ENCODE measurements around the gene DTD1.

Gene DTD1, protein sequence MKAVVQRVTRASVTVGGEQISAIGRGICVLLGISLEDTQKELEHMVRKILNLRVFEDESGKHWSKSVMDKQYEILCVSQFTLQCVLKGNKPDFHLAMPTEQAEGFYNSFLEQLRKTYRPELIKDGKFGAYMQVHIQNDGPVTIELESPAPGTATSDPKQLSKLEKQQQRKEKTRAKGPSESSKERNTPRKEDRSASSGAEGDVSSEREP
- total RNA-seq: 5.6 to 8.6 reads per million in 2 donors

- DNase-seq: peak; percentile 61 to 86 (median 71)
Observed at GRCh38 chr20:18587665-18588573, at the start of gene DTD1. DTD1 (plus strand) TSS chr20:18588054; CDS start chr20:18588073, 19 bp downstream.

GRCh38 chr20:18541741-18542140, 46.1 kb upstream of the DTD1 start:
- no peak for DNase-seq

DNA sequence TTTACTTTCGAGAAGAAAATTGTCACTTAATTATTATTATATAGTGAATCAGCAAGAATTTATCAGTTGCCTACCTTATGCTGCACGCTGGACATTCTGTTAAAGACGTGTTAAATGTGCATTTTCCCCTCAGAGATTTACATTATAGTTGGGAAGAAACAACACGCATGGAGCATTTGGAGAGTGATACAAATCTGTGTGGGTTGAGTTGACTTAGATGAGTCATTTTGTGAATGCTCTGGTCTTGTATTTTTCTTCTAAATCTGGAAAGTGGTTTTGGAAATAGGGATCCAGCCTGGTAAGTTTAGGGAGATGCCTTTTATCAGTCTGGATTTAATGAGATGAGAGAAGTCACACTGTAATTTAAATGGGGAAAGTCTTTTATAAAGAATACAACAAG, 44.6 kb upstream of the DTD1 start:
- no peak for DNase-seq

GRCh38 chr20:18543932-18544331, 43.9 kb upstream of the DTD1 start:
- DNase-seq: no peak

- no peak for DNase-seq
Observed at GRCh38 chr20:18545566-18545965, 42.3 kb upstream of the DTD1 start.

- DNase-seq: no peak
Observed at GRCh38 chr20:18548465-18548864, 39.4 kb upstream of the DTD1 start.

DNA sequence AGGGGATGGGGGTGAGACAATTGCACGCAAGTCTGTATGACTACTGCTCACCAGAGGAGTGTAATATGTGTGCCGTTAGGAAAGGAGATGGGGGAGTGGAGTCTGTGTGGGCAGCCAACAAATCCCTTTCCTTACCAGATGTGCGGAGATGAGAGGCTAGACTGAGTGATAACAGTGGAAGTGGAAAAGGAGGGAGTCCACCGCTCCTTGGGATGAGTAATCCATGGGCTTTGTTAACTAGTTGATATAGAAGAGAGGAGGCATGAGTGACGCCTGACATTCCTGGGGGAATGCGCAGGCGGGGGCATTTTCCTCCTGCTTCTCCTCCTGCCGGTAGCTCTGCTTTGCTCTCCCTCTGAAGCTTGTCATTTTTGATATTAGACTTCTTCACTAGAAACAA, 34.1 kb upstream of the DTD1 start:
- DNase-seq: no peak

GRCh38 chr20:18566892-18567738, 20.7 kb upstream of the DTD1 start, which contains the start of gene SMIM26:
SMIM26 (plus strand) TSS chr20:18567432; CDS start chr20:18567479, 47 bp downstream.
- DNase-seq: peak; percentile 80 to 97 (median 90)

DNA sequence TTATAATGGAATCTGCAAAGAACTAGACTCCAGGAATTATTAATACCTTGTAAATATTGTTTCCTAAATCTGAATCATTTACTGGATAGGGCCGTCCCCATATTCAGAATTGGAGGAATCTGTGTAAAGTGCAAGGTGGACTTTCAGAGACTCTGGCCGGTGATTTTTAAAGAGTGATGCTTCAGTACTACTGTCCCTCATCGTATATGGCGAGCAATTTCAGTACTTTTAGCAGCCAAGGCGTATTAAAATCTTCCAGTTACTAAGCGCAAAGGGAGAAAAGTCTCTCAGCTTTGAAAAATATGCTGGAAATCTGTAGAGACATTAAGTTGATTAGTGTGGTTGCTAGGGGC, 20.1 kb upstream of the DTD1 start:
- DNase-seq: no peak

DNA sequence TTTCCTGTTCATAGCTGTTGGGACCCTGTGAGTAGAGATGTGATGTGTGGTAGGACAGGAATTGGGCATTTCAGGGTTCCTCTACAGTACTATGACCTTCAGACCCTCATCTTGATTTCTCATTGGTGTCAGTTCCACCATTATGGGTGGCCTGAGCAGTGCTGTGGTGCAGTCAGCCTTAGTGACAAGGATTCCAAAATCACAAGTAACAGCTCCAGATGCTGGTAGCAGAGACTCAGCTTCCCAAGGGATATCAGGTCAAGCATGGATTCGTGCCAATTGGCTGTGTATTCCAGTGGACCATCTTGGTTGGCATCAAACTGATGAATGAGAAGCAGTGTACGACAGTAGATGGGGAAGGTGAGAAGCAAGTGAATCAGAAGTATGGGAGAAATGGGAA, 16.8 kb upstream of the DTD1 start:
- DNase-seq: no peak

DNA sequence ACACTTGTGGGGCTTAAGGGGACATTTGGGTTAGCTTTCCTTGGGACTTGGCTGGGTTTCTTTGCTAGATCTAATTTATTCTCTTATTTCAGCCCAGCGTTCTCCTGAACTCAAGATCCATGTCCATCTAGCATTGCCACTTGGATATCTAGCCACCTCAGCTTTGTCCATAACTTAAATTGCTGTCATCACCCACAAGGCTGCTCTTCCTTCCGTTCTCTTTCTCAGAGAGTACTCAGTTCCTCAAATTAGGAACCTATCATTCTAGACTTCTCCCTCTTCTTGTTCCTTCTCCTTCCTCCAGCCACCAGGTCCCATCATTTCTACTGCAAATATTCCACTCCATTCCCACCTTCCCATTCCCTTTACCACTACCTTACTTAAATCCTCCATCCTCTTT, 16.3 kb upstream of the DTD1 start:
- no peak for DNase-seq

DNA sequence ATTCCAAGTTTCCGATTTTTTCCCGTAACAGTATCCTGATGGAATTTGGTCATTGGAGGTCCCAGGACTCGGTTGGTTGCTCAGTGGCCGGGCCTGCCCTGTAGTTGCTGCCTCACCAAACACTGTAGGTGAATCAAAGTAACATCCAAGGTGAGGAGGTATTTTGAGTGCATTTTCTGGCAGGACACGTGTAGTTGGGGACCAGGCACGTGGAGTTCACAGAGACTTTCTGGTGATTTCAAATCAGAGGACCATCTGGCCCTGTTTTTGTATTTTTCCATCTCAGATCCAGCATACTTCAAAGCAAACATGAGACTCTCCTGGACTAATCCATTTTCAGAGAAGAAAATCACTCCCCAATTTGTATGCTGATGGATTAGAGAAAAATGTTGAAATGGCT, 9.9 kb upstream of the DTD1 start:
- DNase-seq: no peak

GRCh38 chr20:18578581-18578980, 9.3 kb upstream of the DTD1 start:
- DNase-seq: peak in 1 of 5 experiments; percentile 50

DNA sequence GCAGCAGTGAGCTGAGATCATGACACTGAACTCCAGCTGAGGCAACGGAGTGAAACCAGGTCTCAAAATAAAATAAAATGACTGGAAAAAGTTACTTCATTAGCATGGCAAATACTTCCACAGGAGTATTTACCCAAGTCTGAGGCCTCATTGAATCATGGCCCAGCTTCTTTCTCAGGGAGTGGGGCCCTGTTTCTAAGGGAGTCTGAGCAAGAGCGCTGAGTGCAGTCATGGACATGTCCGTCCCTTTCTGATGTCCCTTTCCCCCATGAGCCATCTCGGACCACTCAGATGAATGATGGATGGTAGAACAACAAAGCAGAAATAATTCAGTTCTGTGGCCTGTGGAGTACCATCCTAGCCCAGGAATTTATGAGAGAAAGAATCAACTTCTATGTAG, 7.8 kb upstream of the DTD1 start:
- DNase-seq: no peak

GRCh38 chr20:18585134-18585533, 2.7 kb upstream of the DTD1 start:
- no peak for DNase-seq

GRCh38 chr20:18588574-18588933, 700 bp downstream of the DTD1 start:
- no peak for DNase-seq

GRCh38 chr20:18589941-18590674, 2.3 kb downstream of the DTD1 start:
- no peak for DNase-seq

DNA sequence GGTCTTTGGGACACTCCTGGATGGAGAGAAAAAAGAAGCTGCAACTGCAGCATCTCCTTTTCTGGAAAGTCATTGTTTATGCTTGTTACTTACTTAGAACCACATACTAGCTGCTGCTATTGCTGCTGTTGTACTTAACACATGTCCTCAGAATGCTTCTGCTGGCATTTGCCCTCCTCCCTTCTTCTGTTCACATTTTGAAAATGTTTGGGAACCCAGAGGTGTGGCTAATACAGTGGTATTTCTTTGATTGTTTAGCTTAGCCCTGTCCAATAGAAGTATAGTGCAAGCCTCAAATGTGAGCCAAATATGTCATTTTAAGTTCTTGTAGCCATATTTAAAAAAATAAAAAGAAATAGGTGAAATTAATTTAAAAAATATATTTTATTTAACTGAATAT, 8.4 kb downstream of the DTD1 start:
- DNase-seq: no peak

DNA sequence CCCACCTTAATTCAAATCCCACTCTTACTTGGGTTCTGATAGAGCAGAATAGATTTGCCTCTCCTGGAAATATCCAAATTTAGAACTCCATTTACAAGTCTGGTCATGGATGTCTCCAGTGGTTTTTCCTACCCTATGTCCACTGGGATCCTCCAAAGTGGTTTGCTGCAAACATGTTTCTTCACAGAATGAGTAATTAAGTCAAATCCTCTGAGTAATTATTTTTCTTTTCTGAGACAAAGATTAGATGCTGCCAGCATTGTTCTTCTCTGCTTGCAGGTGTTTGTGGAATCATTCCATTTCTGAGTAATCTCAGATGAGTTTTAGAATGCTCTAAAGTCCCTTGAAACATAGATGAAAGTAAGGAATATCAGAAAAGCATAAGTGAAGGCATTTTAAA, 21.9 kb downstream of the DTD1 start:
- no peak for DNase-seq

- DNase-seq: no peak
Observed at GRCh38 chr20:18611492-18611891, 23.6 kb downstream of the DTD1 start.

DNA sequence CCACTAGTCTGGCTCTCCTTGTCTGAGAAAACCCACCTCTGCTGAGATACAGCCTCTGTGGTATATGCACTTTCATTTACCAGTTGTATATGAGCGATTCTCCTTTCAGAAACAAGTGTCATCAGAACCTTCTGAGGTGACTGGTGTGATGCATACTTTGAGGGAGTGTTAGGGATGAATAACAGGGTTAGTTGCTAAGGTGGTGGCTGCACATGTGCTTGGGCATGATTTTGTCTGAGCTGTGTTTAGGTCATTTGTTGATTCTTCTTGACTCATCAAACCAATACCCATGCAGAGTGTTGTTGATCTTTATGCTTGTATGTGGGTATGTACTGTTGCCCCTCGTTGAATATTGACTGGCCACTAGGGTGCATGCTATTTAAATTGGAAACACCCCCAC, 25.7 kb downstream of the DTD1 start:
- DNase-seq: no peak

DNA sequence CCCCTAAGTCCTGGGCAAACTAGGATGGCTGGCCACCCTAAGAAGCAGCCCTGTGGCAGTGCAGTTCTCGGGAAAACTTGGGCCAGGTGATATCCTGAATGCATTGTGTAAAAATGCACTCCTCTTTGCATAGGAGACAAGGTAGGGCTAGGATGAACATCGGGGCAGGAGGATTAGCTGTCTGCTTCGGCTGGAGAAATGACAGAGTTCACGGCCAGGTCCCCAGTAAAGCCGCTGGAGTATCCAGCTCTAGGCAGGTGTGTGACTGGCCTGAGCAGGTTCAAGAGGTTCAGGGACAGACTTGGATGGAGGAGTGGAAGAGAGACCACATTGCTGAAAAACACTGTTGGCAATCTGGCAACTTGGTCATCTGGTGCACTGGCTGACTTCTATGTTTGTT, 26.4 kb downstream of the DTD1 start:
- DNase-seq: no peak

Measured in T-helper 2 cell (primary cell).